Measurements from ENCODE around the gene MAP2K2.
"Not testable (repeated sequence)": the region's sequence is repeated elsewhere in the genome, so short reads cannot be mapped to it uniquely, and the experiment has no call there.

MAP2K2 gene

GRCh38 chr19:4123615-4124568 is at the start of gene MAP2K2:
TSS of gene MAP2K2 (minus strand) at chr19:4124122. CDS start at chr19:4123875, 247 bp downstream.
- DNase-seq (ENCODE audit: low spot score) = peak; percentile 97

GRCh38 chr19:4172861-4173473 is 49.0 kb upstream of the MAP2K2 start:
- peak; percentile 47 for DNase-seq (ENCODE audit: low spot score)

GRCh38 chr19:4171676-4172075 is 47.8 kb upstream of the MAP2K2 start:
- DNase-seq (ENCODE audit: low spot score) = no peak

- DNase-seq (ENCODE audit: low spot score) = no peak
Observed at GRCh38 chr19:4164262-4164661, 40.3 kb upstream of the MAP2K2 start.

GRCh38 chr19:4161415-4162077 is 37.6 kb upstream of the MAP2K2 start:
- no peak for DNase-seq (ENCODE audit: low spot score)

GRCh38 chr19:4157971-4158370 is 34.0 kb upstream of the MAP2K2 start:
- DNase-seq (ENCODE audit: low spot score) = not testable (repeated sequence)

- no peak for DNase-seq (ENCODE audit: low spot score)
Observed at GRCh38 chr19:4157164-4157563, 33.2 kb upstream of the MAP2K2 start.

GRCh38 chr19:4154571-4155312 is 30.8 kb upstream of the MAP2K2 start:
- DNase-seq (ENCODE audit: low spot score) = no peak

- no peak for DNase-seq (ENCODE audit: low spot score)
Observed at GRCh38 chr19:4152241-4152998, 28.5 kb upstream of the MAP2K2 start.

GRCh38 chr19:4151623-4152022 is 27.7 kb upstream of the MAP2K2 start:
- no peak for DNase-seq (ENCODE audit: low spot score)

- DNase-seq (ENCODE audit: low spot score) = no peak
Observed at GRCh38 chr19:4149518-4150288, 25.8 kb upstream of the MAP2K2 start.

GRCh38 chr19:4144666-4145249 is 20.8 kb upstream of the MAP2K2 start:
- DNase-seq (ENCODE audit: low spot score) = no peak

- not testable (repeated sequence) for DNase-seq (ENCODE audit: low spot score)
Observed at GRCh38 chr19:4142916-4143315, 19.0 kb upstream of the MAP2K2 start.

GRCh38 chr19:4140237-4140711 is 16.4 kb upstream of the MAP2K2 start:
- peak; percentile 74 for DNase-seq (ENCODE audit: low spot score)

GRCh38 chr19:4139614-4140236 is 15.8 kb upstream of the MAP2K2 start:
- DNase-seq (ENCODE audit: low spot score) = peak; percentile 87

- no peak for DNase-seq (ENCODE audit: low spot score)
Observed at GRCh38 chr19:4138445-4138844, 14.5 kb upstream of the MAP2K2 start.

- DNase-seq (ENCODE audit: low spot score) = no peak
Observed at GRCh38 chr19:4136680-4137088, 12.8 kb upstream of the MAP2K2 start.

- DNase-seq (ENCODE audit: low spot score) = not testable (repeated sequence)
Observed at GRCh38 chr19:4135386-4135785, 11.5 kb upstream of the MAP2K2 start.

GRCh38 chr19:4134351-4134750 is 10.4 kb upstream of the MAP2K2 start:
- DNase-seq (ENCODE audit: low spot score) = no peak

All from hematopoietic multipotent progenitor cell treated with erythropoietin and hydrocortisone succinate and interleukin-3 and kit ligand, for 15 days (in vitro differentiated cells).